HepG2 (cell line): ENCODE results near the gene ATP2B2. TPM values are rescaled to one million over a fixed set of nuclear protein-coding genes. Genes with fewer than 3 reads are reported as not detected.

Experiments used
- ATAC-seq: fragments of 200-7000 bp; cut with Tn5 transposase; 3 replicates; pipeline ENCODE4 v1.9.1; 2020; ENCODE audit warnings: mild to moderate bottlenecking, moderate library complexity
- BruUV-seq: library from RNA; stranded (reverse); fragments of 400-500 nt; replicated peaks from 2 replicates; lab custom pipeline; 2021; lab: Mats Ljungman, UMichigan
- CTCF ChIA-PET: fragments of 300-600 bp; formaldehyde crosslinking; extraction: SDS; loops from one replicate; lab custom pipeline; 2021; ENCODE audit warnings: low total read pairs, inconsistent platforms, low intra/inter-chr PET ratio; lab: Yijun Ruan, JAX
- POLR2A ChIA-PET: fragments of 350-600 bp; sonication (Branson Sonifier 250); formaldehyde crosslinking; loops from one replicate; lab custom pipeline; 2020; ENCODE audit warnings: antibody characterized with exemption, inconsistent platforms; lab: Yijun Ruan, JAX
- DNase-seq: peaks from one replicate; pipeline ENCODE4 v3.0.0-alpha.2; 2015; ENCODE audit warnings: low spot score
- FAIRE-seq: peaks from 3 replicates; lab custom pipeline; 2011; peaks lifted over from hg19 to GRCh38; lab: Jason Lieb, UNC
- H2AFZ ChIP-seq: one replicate; pipeline ENCODE4 v1.6.1; 2011; ENCODE audit warnings: low read length, inconsistent platforms
- H3K27ac ChIP-seq: fragments of 300-600 bp; 3 replicates; pipeline ENCODE4 v1.8.0; 2011; ENCODE audit warnings: mixed run types, mild to moderate bottlenecking, mixed read lengths, low read length, inconsistent platforms; ENCODE audit not compliant: insufficient read depth; ENCODE audit errors: extremely low read length
- H3K27me3 ChIP-seq, 2 experiments: fragments of 200-600 bp in 1 of 2; 2 replicates in 1 of 2; 3 replicates in 1 of 2; pipeline versions ENCODE4 v1.6.0 to v1.8.0; 2011; ENCODE audit warnings: low read length in 2 of 2, mild to moderate bottlenecking in 2 of 2, moderate library complexity in 2 of 2, inconsistent platforms in 1 of 2; ENCODE audit not compliant: insufficient read depth in 2 of 2, control insufficient read depth in 1 of 2
- H3K36me3 ChIP-seq, 2 experiments: fragments of 200-600 bp in 1 of 2; replicated peaks in 1 of 2; 2 replicates in 1 of 2; 3 replicates in 1 of 2; pipeline versions ENCODE4 v1.5.1 to v1.8.0; 2011; ENCODE audit warnings: low read length in 2 of 2, inconsistent platforms in 1 of 2; ENCODE audit not compliant: insufficient read depth in 2 of 2, control insufficient read depth in 1 of 2
- H3K4me1 ChIP-seq: 2 replicates; pipeline ENCODE4 v1.5.1; 2012; ENCODE audit warnings: low read length, inconsistent platforms; ENCODE audit not compliant: insufficient read depth
- H3K4me2 ChIP-seq: 2 replicates; pipeline ENCODE4 v1.6.0; 2011; ENCODE audit warnings: low read depth, low read length, inconsistent platforms
- H3K4me3 ChIP-seq, 3 experiments: fragments of 200-600 bp in 1 of 3; sonication (generic), shearing (Covaris generic) in 1 of 3; replicated peaks in 1 of 3; 2 replicates each; pipeline ENCODE4 v1.5.1; 2011 to 2016; ENCODE audit warnings: low read length in 3 of 3, inconsistent platforms in 2 of 3, low read depth in 2 of 3, mild to moderate bottlenecking in 2 of 3, control low read depth in 1 of 3, mixed read lengths in 1 of 3; ENCODE audit not compliant: insufficient read depth in 1 of 3
- H3K79me2 ChIP-seq: one replicate; pipeline ENCODE4 v1.6.1; 2011; ENCODE audit warnings: low read length, inconsistent platforms; ENCODE audit not compliant: insufficient read depth
- H3K9ac ChIP-seq: 2 replicates; pipeline ENCODE4 v1.6.0; 2011; ENCODE audit warnings: mild to moderate bottlenecking, low read depth, low read length, inconsistent platforms; ENCODE audit not compliant: insufficient read depth
- H3K9me3 ChIP-seq: 2 replicates; pipeline ENCODE4 v1.5.1; 2012; ENCODE audit warnings: mild to moderate bottlenecking, low read length
- H4K20me1 ChIP-seq: 2 replicates; pipeline ENCODE4 v1.6.0; 2011; ENCODE audit warnings: inconsistent platforms, mild to moderate bottlenecking, low read length, moderate library complexity; ENCODE audit not compliant: insufficient read depth
- HOXA7 ChIP-seq: sonication (generic); formaldehyde crosslinking; IDR thresholded peaks from 2 replicates; pipeline ENCODE4 v1.8.1; 2022; ENCODE audit warnings: mild to moderate bottlenecking, missing genetic modification reagents, moderate library complexity
- ZFY ChIP-seq: sonication (generic); formaldehyde crosslinking; IDR thresholded peaks from 2 replicates; pipeline ENCODE4 v1.4.0; 2020; ENCODE audit warnings: missing genetic modification reagents
- ZNF772 ChIP-seq: sonication (generic); formaldehyde crosslinking; IDR thresholded peaks from 2 replicates; pipeline ENCODE4 v1.5.0; 2020; ENCODE audit warnings: mild to moderate bottlenecking, missing genetic modification reagents
- ZNF773 ChIP-seq: sonication (generic); formaldehyde crosslinking; IDR thresholded peaks from 2 replicates; pipeline ENCODE4 v1.4.0; 2020; ENCODE audit warnings: missing genetic modification reagents, borderline replicate concordance
- WGBS: methylation state at CpG from one replicate; pipeline ENCODE4 v1.1.6; 2017; ENCODE audit warnings: low lambda C conversion rate; 5-methylcytosine and 5-hydroxymethylcytosine counted together
- in situ Hi-C: cut with HindIII; loops from 2 replicates; pipeline ENCODE4 v1.10.0; 2017; ENCODE audit warnings: low pct_unique_long_range_greater_than_20kb; ENCODE audit not compliant: extremely low pct_ligation_motif_present
- intact Hi-C: fragments of 100-400 bp; cut with micrococcal nuclease; formaldehyde crosslinking; loops from one replicate; pipeline ENCODE4 v1.10.0; 2022; ENCODE audit not compliant: unreplicated experiment
- polyA plus RNA-seq, 8 experiments: library from polyadenylated mRNA; depleted of rRNA in 3 of 8; stranded (reverse) in 7 of 8; unstranded in 1 of 8; fragments of >200 nt; fragmentation: Illumina TruSeq in 4 of 8; extraction: Trizol in 4 of 8; gene quantifications; 2 replicates each; pipeline versions ENCODE4 v1.2.1 to v1.2.3, GENCODE V29; 2011 to 2016; ENCODE audit warnings: low read depth in 4 of 8, missing spikeins in 1 of 8, mixed read lengths in 1 of 8; ENCODE audit not compliant: insufficient read depth in 1 of 8
- total RNA-seq, 5 experiments: library from RNA; depleted of rRNA; stranded (reverse); fragments of >200 nt; fragmentation: Illumina TruSeq; extraction: Trizol; gene quantifications; 2 replicates each; pipeline ENCODE4 v1.2.3, GENCODE V29; 2016; ENCODE audit warnings: low read depth in 1 of 5
- TF ChIP-seq, protein P1 (sequence below): sonication (generic); IDR thresholded peaks from 2 replicates; pipeline ENCODE4 v1.6.1; 2016; ENCODE audit warnings: low read depth, borderline replicate concordance
- TF ChIP-seq, protein P2 (sequence below): sonication (generic); formaldehyde crosslinking; IDR thresholded peaks from 2 replicates; pipeline ENCODE4 v1.8.1; 2022; ENCODE audit warnings: low read depth, mild to moderate bottlenecking, missing genetic modification reagents
- TF ChIP-seq, protein P3 (sequence below): sonication (generic); formaldehyde crosslinking; IDR thresholded peaks from 2 replicates; pipeline ENCODE4 v1.4.0; 2020; ENCODE audit warnings: mild to moderate bottlenecking, missing genetic modification reagents

The ATP2B2 gene
- total and polyA plus RNA-seq, 2 of the 13 experiments (the other 11 are each of a cell fraction or from before 2014, with no cell fraction given): 1.5 to 2.3 TPM

DNA sequence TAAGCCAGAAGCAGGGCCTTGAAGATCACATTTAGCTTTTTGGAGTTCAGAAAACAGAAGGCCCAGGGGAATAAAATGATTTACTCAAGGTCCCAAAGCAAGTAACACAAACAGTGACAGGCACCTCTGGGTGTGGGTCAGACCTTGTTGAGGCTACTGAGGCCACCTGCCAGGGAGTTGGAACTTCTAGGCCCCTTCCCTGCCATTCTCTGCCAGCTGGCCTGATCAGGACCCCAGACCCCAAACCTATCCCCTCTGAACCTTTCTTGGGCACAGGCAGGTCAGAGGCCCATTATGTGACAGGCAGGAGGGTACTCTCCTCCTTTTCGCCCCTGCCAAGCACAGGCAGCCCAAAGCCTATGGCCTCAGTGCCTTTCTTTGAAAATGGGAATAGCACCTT, 49.4 kb upstream of the ATP2B2 start:
- ATAC-seq (no peak), DNase-seq (no peak), FAIRE-seq (no peak)
- in situ Hi-C loops: no loop called here
- H3K36me3 ChIP-seq: no peaks in the 10 kb centered on the region
- H3K27me3 ChIP-seq: peaks cover 2 to 36% of the 10 kb centered on the region in 2 experiments; a peak in 2 of 5 replicates
- H3K9ac ChIP-seq: no peak overlapping the region
- 0% methylated on average over 1 of the region's 1 CpG for WGBS
- H4K20me1 ChIP-seq: no peaks in the 10 kb centered on the region
- no peak overlapping the region for H3K4me2 ChIP-seq
- BruUV-seq: no TSS peak
- ChIA-PET CTCF (no interaction called here), POLR2A (no interaction called here)
- no peak overlapping the region for H2AFZ ChIP-seq
- intact Hi-C loops: no loop called here
- TF ChIP-seq ZNF773 (no peak), HOXA7 (CRISPR knock-in tag) (no peak), ZFY (CRISPR knock-in tag) (no peak), ZNF772 (CRISPR knock-in tag) (no peak)
- TF ChIP-seq, protein P1, sequence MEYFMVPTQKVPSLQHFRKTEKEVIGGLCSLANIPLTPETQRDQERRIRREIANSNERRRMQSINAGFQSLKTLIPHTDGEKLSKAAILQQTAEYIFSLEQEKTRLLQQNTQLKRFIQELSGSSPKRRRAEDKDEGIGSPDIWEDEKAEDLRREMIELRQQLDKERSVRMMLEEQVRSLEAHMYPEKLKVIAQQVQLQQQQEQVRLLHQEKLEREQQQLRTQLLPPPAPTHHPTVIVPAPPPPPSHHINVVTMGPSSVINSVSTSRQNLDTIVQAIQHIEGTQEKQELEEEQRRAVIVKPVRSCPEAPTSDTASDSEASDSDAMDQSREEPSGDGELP: no peak
- TF ChIP-seq, protein P2, sequence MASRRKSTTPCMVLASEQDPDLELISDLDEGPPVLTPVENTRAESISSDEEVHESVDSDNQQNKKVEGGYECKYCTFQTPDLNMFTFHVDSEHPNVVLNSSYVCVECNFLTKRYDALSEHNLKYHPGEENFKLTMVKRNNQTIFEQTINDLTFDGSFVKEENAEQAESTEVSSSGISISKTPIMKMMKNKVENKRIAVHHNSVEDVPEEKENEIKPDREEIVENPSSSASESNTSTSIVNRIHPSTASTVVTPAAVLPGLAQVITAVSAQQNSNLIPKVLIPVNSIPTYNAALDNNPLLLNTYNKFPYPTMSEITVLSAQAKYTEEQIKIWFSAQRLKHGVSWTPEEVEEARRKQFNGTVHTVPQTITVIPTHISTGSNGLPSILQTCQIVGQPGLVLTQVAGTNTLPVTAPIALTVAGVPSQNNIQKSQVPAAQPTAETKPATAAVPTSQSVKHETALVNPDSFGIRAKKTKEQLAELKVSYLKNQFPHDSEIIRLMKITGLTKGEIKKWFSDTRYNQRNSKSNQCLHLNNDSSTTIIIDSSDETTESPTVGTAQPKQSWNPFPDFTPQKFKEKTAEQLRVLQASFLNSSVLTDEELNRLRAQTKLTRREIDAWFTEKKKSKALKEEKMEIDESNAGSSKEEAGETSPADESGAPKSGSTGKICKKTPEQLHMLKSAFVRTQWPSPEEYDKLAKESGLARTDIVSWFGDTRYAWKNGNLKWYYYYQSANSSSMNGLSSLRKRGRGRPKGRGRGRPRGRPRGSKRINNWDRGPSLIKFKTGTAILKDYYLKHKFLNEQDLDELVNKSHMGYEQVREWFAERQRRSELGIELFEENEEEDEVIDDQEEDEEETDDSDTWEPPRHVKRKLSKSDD: no peak
- TF ChIP-seq, protein P3, sequence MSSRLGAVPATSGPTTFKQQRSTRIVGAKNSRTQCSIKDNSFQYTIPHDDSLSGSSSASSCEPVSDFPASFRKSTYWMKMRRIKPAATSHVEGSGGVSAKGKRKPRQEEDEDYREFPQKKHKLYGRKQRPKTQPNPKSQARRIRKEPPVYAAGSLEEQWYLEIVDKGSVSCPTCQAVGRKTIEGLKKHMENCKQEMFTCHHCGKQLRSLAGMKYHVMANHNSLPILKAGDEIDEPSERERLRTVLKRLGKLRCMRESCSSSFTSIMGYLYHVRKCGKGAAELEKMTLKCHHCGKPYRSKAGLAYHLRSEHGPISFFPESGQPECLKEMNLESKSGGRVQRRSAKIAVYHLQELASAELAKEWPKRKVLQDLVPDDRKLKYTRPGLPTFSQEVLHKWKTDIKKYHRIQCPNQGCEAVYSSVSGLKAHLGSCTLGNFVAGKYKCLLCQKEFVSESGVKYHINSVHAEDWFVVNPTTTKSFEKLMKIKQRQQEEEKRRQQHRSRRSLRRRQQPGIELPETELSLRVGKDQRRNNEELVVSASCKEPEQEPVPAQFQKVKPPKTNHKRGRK (CRISPR knock-in tag): no peak
- no peak overlapping the region for H3K27ac ChIP-seq
- no peaks in the 10 kb centered on the region for H3K9me3 ChIP-seq
- no peaks in the 10 kb centered on the region for H3K4me1 ChIP-seq
- H3K4me3 ChIP-seq: no peak overlapping the region
- no peaks in the 10 kb centered on the region for H3K79me2 ChIP-seq
